H9 (cell line): ENCODE results near the gene PARP6. TPM values are rescaled to one million over a fixed set of nuclear protein-coding genes. Genes with fewer than 3 reads are reported as not detected.

Experiments used
- DNase-seq: peaks from one replicate; pipeline ENCODE4 v3.0.0-alpha.2; 2017
- H2AFZ ChIP-seq: one replicate; pipeline ENCODE4 v1.6.1; 2013; ENCODE audit warnings: mild to moderate bottlenecking, low read length, control low read depth, moderate library complexity
- H2AK5ac ChIP-seq: 2 replicates; pipeline ENCODE4 v1.6.1; 2013; ENCODE audit warnings: low read length, control low read depth, mixed read lengths; ENCODE audit not compliant: insufficient read length
- H2BK120ac ChIP-seq: one replicate; pipeline ENCODE4 v1.6.1; 2013; ENCODE audit warnings: low read depth, mild to moderate bottlenecking, low read length, control low read depth, inconsistent platforms; ENCODE audit not compliant: poor library complexity, severe bottlenecking
- H2BK12ac ChIP-seq: 2 replicates; pipeline ENCODE4 v1.6.1; 2013; ENCODE audit warnings: low read length, control low read depth, mixed read lengths, low read depth; ENCODE audit not compliant: insufficient read length
- H2BK15ac ChIP-seq: 2 replicates; pipeline ENCODE4 v1.6.1; 2013; ENCODE audit warnings: low read depth, low read length, control low read depth
- H2BK20ac ChIP-seq: one replicate; pipeline ENCODE4 v1.6.1; 2013; ENCODE audit warnings: low read depth, mild to moderate bottlenecking, low read length, control low read depth, inconsistent platforms; ENCODE audit not compliant: poor library complexity, severe bottlenecking
- H2BK5ac ChIP-seq: 2 replicates; pipeline ENCODE4 v1.6.1; 2013; ENCODE audit warnings: low read length, control low read depth, mixed read lengths; ENCODE audit not compliant: insufficient read length
- H3K14ac ChIP-seq: 2 replicates; pipeline ENCODE4 v1.6.1; 2013; ENCODE audit warnings: low read length, control low read depth; ENCODE audit not compliant: insufficient read depth
- H3K18ac ChIP-seq: 2 replicates; pipeline ENCODE4 v1.6.1; 2013; ENCODE audit warnings: low read depth, mild to moderate bottlenecking, mixed read lengths, low read length, control low read depth; ENCODE audit not compliant: insufficient read length
- H3K23ac ChIP-seq: 2 replicates; pipeline ENCODE4 v1.6.1; 2013; ENCODE audit warnings: low read length, control low read depth, mixed read lengths, low read depth; ENCODE audit not compliant: insufficient read length
- H3K23me2 ChIP-seq: 2 replicates; pipeline ENCODE4 v1.6.1; 2013; ENCODE audit warnings: low read depth, mild to moderate bottlenecking, mixed read lengths, low read length, control low read depth; ENCODE audit not compliant: insufficient read length, poor library complexity, severe bottlenecking
- H3K27ac ChIP-seq: 2 replicates; pipeline ENCODE4 v1.5.1; 2013; ENCODE audit warnings: low read length, control low read depth, mixed read lengths, low read depth; ENCODE audit not compliant: insufficient read length
- H3K27me3 ChIP-seq: 2 replicates; pipeline ENCODE4 v1.6.1; 2013; ENCODE audit warnings: low read length, control low read depth, inconsistent platforms; ENCODE audit not compliant: insufficient read depth
- H3K4ac ChIP-seq: 2 replicates; pipeline ENCODE4 v1.6.1; 2013; ENCODE audit warnings: low read depth, mild to moderate bottlenecking, control low read depth, inconsistent platforms, low read length, moderate library complexity
- H3K4me1 ChIP-seq: 2 replicates; pipeline ENCODE4 v1.6.1; 2013; ENCODE audit warnings: low read length, control low read depth, inconsistent platforms; ENCODE audit not compliant: insufficient read depth
- H3K4me2 ChIP-seq: 2 replicates; pipeline ENCODE4 v1.6.1; 2013; ENCODE audit warnings: low read length, control low read depth, mixed read lengths; ENCODE audit not compliant: insufficient read length, insufficient read depth
- H3K56ac ChIP-seq: 2 replicates; pipeline ENCODE4 v1.6.1; 2013; ENCODE audit warnings: low read depth, mild to moderate bottlenecking, mixed read lengths, low read length, control low read depth; ENCODE audit not compliant: insufficient read length
- H3K79me1 ChIP-seq: 2 replicates; pipeline ENCODE4 v1.6.1; 2013; ENCODE audit warnings: low read depth, mild to moderate bottlenecking, moderate library complexity, low read length, control low read depth, inconsistent platforms; ENCODE audit not compliant: insufficient read depth, poor library complexity, severe bottlenecking
- H3K79me2 ChIP-seq: 2 replicates; pipeline ENCODE4 v1.6.1; 2013; ENCODE audit warnings: low read length, control low read depth, inconsistent platforms; ENCODE audit not compliant: insufficient read depth
- H3K9ac ChIP-seq: 2 replicates; pipeline ENCODE4 v1.6.1; 2013; ENCODE audit warnings: low read length, control low read depth, mixed read lengths; ENCODE audit not compliant: insufficient read length; ENCODE audit errors: extremely low read depth
- H3K9me3 ChIP-seq: one replicate; pipeline ENCODE4 v1.6.1; 2013; ENCODE audit warnings: low read depth, low read length, inconsistent platforms; ENCODE audit not compliant: control insufficient read depth
- H3T11ph ChIP-seq: one replicate; pipeline ENCODE4 v1.6.1; 2013; ENCODE audit warnings: mild to moderate bottlenecking, low read length, control low read depth, inconsistent platforms
- H4K20me1 ChIP-seq: one replicate; pipeline ENCODE4 v1.6.1; 2013; ENCODE audit not compliant: control insufficient read depth, insufficient read length, insufficient read depth
- H4K5ac ChIP-seq: 2 replicates; pipeline ENCODE4 v1.6.1; 2013; ENCODE audit warnings: low read depth, mild to moderate bottlenecking, mixed read lengths, low read length, control low read depth; ENCODE audit not compliant: insufficient read length
- H4K8ac ChIP-seq: replicated peaks from 2 replicates; pipeline ENCODE4 v1.6.1; 2013; ENCODE audit warnings: low read length, control low read depth, mixed read lengths, low read depth; ENCODE audit not compliant: insufficient read length
- H4K91ac ChIP-seq: 2 replicates; pipeline ENCODE4 v1.6.1; 2013; ENCODE audit warnings: low read depth, mild to moderate bottlenecking, moderate library complexity, mixed read lengths, low read length, control low read depth; ENCODE audit not compliant: insufficient read length
- H3K27ac Mint-ChIP-seq, 3 experiments: 2 replicates in 2 of 3; 3 replicates in 1 of 3; pipeline ENCODE4 v1.8.0; 2020 to 2021; ENCODE audit warnings: mixed read lengths in 3 of 3, mild to moderate bottlenecking in 1 of 3, moderate library complexity in 1 of 3
- H3K27me3 Mint-ChIP-seq: 2 replicates; pipeline ENCODE4 v1.8.0; 2021; ENCODE audit warnings: low read depth, mild to moderate bottlenecking, moderate library complexity, mixed read lengths
- H3K36me3 Mint-ChIP-seq, 3 experiments: 2 replicates in 2 of 3; 3 replicates in 1 of 3; pipeline ENCODE4 v1.8.0; 2020 to 2021; ENCODE audit warnings: low read depth in 3 of 3, mixed read lengths in 3 of 3; ENCODE audit not compliant: insufficient read depth in 1 of 3
- H3K4me1 Mint-ChIP-seq, 2 experiments: 2 replicates each; pipeline ENCODE4 v1.8.0; 2020; ENCODE audit warnings: mixed read lengths in 2 of 2
- H3K4me3 Mint-ChIP-seq, 2 experiments: 2 replicates in 1 of 2; 3 replicates in 1 of 2; pipeline ENCODE4 v1.8.0; 2020 to 2021; ENCODE audit warnings: mild to moderate bottlenecking in 2 of 2, mixed read lengths in 2 of 2, moderate library complexity in 1 of 2
- H3K9me3 Mint-ChIP-seq, 2 experiments: 2 replicates in 1 of 2; 3 replicates in 1 of 2; pipeline ENCODE4 v1.8.0; 2020; ENCODE audit warnings: mild to moderate bottlenecking in 2 of 2, mixed read lengths in 2 of 2, moderate library complexity in 1 of 2
- WGBS: extraction: QIAGEN DNeasy Blood & Tissue Kit; methylation state at CpG from one replicate; pipeline ENCODE4 v1.1.7; 2013; ENCODE audit warnings: missing lambda C conversion rate, low lambda C conversion rate, mixed read lengths; ENCODE audit not compliant: insufficient read length; ENCODE audit errors: extremely low coverage; 5-methylcytosine and 5-hydroxymethylcytosine counted together
- total RNA-seq: library from RNA; stranded (reverse); gene quantifications from 2 replicates; pipeline ENCODE4 v1.2.1, GENCODE V29; 2021
- TF ChIP-seq, protein P1 (sequence below): fragments of 200-600 bp; sonication (generic); conservative IDR thresholded peaks from 3 replicates; pipeline ENCODE4 v1.8.0; 2021; ENCODE audit warnings: antibody characterized with exemption, mild to moderate bottlenecking

The PARP6 gene
- total RNA-seq, 1 experiment from 2014 or later = 54.4 TPM

DNA sequence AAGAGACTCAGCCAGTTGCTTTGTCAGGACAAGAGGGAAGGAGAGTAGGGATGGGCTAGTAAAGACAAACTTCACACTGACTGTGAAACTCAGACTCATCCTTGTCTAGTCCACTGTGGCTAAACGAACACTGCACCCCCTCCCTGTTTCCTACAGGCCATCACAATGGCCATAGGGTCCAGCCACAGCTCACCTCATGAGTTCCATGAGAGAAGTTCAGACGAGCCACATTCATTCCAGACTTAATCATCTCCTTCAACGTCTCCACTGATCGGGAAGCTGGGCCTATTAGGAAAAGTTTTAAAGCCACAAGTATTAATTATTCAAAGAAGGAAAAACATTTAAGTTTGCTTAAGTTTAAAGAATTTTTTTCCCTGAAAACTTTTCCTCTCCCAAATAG, 55.1 kb downstream of the PARP6 start:
- Mint-ChIP-seq H3K36me3 (peaks cover 34 to 93% (median 90%) of the 10 kb centered on the region in 3 experiments; a peak in 6 of 7 replicates), H3K4me1 (peaks cover 9 to 14% of the 10 kb centered on the region in 2 experiments), H3K27ac (no peak overlapping the region), H3K4me3 (no peak overlapping the region), H3K9me3 (no peaks in the 10 kb centered on the region), H3K27me3 (no peaks in the 10 kb centered on the region)
- DNase-seq = no peak
- no peak overlapping the region for H3T11ph ChIP-seq
- no peak overlapping the region for H4K8ac ChIP-seq
- H3K9me3 ChIP-seq = no peaks in the 10 kb centered on the region
- H3K4ac ChIP-seq = no peak overlapping the region
- no peak overlapping the region for H3K4me2 ChIP-seq
- no CpG with 5 or more reads among the region's 4 CpGs for WGBS
- H3K27ac ChIP-seq = no peak overlapping the region
- H3K14ac ChIP-seq = no peak overlapping the region
- H3K56ac ChIP-seq = no peak overlapping the region
- no peak overlapping the region for H2AFZ ChIP-seq
- no peak overlapping the region for H2BK20ac ChIP-seq
- no peak overlapping the region for H2BK15ac ChIP-seq
- H3K79me1 ChIP-seq = peaks cover 12% of the 10 kb centered on the region
- H3K27me3 ChIP-seq = no peaks in the 10 kb centered on the region
- no peak overlapping the region for H2AK5ac ChIP-seq
- H2BK12ac ChIP-seq = no peak overlapping the region
- no peak overlapping the region for H3K23ac ChIP-seq
- no peaks in the 10 kb centered on the region for H3K23me2 ChIP-seq
- peaks cover 9% of the 10 kb centered on the region for H3K79me2 ChIP-seq
- H2BK5ac ChIP-seq = no peak overlapping the region
- no peak overlapping the region for H3K18ac ChIP-seq
- H4K20me1 ChIP-seq = no peaks in the 10 kb centered on the region
- TF ChIP-seq, protein P1, sequence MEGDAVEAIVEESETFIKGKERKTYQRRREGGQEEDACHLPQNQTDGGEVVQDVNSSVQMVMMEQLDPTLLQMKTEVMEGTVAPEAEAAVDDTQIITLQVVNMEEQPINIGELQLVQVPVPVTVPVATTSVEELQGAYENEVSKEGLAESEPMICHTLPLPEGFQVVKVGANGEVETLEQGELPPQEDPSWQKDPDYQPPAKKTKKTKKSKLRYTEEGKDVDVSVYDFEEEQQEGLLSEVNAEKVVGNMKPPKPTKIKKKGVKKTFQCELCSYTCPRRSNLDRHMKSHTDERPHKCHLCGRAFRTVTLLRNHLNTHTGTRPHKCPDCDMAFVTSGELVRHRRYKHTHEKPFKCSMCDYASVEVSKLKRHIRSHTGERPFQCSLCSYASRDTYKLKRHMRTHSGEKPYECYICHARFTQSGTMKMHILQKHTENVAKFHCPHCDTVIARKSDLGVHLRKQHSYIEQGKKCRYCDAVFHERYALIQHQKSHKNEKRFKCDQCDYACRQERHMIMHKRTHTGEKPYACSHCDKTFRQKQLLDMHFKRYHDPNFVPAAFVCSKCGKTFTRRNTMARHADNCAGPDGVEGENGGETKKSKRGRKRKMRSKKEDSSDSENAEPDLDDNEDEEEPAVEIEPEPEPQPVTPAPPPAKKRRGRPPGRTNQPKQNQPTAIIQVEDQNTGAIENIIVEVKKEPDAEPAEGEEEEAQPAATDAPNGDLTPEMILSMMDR = no peak
- H4K5ac ChIP-seq = no peak overlapping the region
- H4K91ac ChIP-seq = no peak overlapping the region
- no peak overlapping the region for H3K9ac ChIP-seq
- no peak overlapping the region for H2BK120ac ChIP-seq
- no peaks in the 10 kb centered on the region for H3K4me1 ChIP-seq
